ENCODE data around the gene DGCR6L.
"Not testable (repeated sequence)": the region's sequence is repeated elsewhere in the genome, so short reads cannot be mapped to it uniquely, and the experiment has no call there.

- TF ChIP-seq CTCF (IDR thresholded peaks at IDR 0.05; ENCODE audit: low read depth, low read length, poor library complexity, severe bottlenecking); EZH2phosphoT487 (IDR thresholded peaks at IDR 0.05; ENCODE audit: borderline replicate concordance, low read length): not testable (repeated sequence)
These were observed 6.1 kb upstream of the DGCR6L start for GRCh38 chr22:20325996-20326395.

Measured in DOHH2 (cell line).